SK-N-MC (cell line): ENCODE results near the gene FNDC3B.

ENCODE experiments used
- EZH2 ChIP-seq: fragments of 200-600 bp; sonication (generic); IDR thresholded peaks from one replicate; pipeline ENCODE4 v1.6.1; 2017; ENCODE audit warnings: antibody characterized with exemption
- FOXP2 ChIP-seq: optimal IDR thresholded peaks from 2 replicates; pipeline ENCODE3; 2011; ENCODE audit warnings: mild to moderate bottlenecking, moderate library complexity; ENCODE audit not compliant: insufficient read depth; ENCODE audit errors: extremely low read length, control extremely low read depth
- POLR2AphosphoS5 ChIP-seq: IDR thresholded peaks from 2 replicates; pipeline ENCODE4 v1.6.1; 2012; ENCODE audit warnings: mild to moderate bottlenecking, low read depth, low read length, borderline replicate concordance

GRCh38 chr3:172048599-172048998 is 9.2 kb downstream of the FNDC3B start:
- TF ChIP-seq EZH2 (no peak), POLR2AphosphoS5 (no peak), FOXP2 (no peak)
